Kidney epithelial cell (primary cell): ENCODE measurements around the gene ITPKC. TPM values are rescaled to one million over a fixed set of nuclear protein-coding genes. Genes with fewer than 3 reads are reported as not detected.

Experiments used
- DNase-seq: peaks from one replicate; pipeline ENCODE4 v3.0.0-alpha.2; 2010; ENCODE audit warnings: low read depth
- H3K27me3 ChIP-seq: 2 replicates; pipeline ENCODE4 v1.6.0; 2011; ENCODE audit warnings: low read length; ENCODE audit not compliant: control insufficient read depth, insufficient read depth
- H3K36me3 ChIP-seq: 2 replicates; pipeline ENCODE4 v1.5.1; 2011; ENCODE audit warnings: low read length; ENCODE audit not compliant: control insufficient read depth, insufficient read depth
- H3K4me3 ChIP-seq: 2 replicates; pipeline ENCODE4 v1.5.1; 2011; ENCODE audit warnings: low read depth, mild to moderate bottlenecking, control low read depth, low read length
- total RNA-seq: library from RNA; depleted of rRNA; stranded (reverse); fragments of >200 nt; gene quantifications from 2 replicates; pipeline ENCODE4 v1.2.3, GENCODE V29; 2015
- TF ChIP-seq, protein P1 (sequence below): IDR thresholded peaks from 2 replicates; pipeline ENCODE4 v1.5.1; 2011; ENCODE audit warnings: mild to moderate bottlenecking, moderate library complexity, low read length, control low read depth, inconsistent platforms; ENCODE audit not compliant: insufficient read depth, poor library complexity, severe bottlenecking

ITPKC gene
- total RNA-seq, 1 donor from 2014 or later, result 25.8 TPM

GRCh38 chr19:40785526-40785925, 68.6 kb downstream of the ITPKC start:
- Histone ChIP-seq H3K27me3 (no peaks in the 10 kb centered on the region), H3K36me3 (no peaks in the 10 kb centered on the region), H3K4me3 (no peak overlapping the region)
- TF ChIP-seq, protein P1, sequence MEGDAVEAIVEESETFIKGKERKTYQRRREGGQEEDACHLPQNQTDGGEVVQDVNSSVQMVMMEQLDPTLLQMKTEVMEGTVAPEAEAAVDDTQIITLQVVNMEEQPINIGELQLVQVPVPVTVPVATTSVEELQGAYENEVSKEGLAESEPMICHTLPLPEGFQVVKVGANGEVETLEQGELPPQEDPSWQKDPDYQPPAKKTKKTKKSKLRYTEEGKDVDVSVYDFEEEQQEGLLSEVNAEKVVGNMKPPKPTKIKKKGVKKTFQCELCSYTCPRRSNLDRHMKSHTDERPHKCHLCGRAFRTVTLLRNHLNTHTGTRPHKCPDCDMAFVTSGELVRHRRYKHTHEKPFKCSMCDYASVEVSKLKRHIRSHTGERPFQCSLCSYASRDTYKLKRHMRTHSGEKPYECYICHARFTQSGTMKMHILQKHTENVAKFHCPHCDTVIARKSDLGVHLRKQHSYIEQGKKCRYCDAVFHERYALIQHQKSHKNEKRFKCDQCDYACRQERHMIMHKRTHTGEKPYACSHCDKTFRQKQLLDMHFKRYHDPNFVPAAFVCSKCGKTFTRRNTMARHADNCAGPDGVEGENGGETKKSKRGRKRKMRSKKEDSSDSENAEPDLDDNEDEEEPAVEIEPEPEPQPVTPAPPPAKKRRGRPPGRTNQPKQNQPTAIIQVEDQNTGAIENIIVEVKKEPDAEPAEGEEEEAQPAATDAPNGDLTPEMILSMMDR, result no peak
- no peak for DNase-seq

DNA sequence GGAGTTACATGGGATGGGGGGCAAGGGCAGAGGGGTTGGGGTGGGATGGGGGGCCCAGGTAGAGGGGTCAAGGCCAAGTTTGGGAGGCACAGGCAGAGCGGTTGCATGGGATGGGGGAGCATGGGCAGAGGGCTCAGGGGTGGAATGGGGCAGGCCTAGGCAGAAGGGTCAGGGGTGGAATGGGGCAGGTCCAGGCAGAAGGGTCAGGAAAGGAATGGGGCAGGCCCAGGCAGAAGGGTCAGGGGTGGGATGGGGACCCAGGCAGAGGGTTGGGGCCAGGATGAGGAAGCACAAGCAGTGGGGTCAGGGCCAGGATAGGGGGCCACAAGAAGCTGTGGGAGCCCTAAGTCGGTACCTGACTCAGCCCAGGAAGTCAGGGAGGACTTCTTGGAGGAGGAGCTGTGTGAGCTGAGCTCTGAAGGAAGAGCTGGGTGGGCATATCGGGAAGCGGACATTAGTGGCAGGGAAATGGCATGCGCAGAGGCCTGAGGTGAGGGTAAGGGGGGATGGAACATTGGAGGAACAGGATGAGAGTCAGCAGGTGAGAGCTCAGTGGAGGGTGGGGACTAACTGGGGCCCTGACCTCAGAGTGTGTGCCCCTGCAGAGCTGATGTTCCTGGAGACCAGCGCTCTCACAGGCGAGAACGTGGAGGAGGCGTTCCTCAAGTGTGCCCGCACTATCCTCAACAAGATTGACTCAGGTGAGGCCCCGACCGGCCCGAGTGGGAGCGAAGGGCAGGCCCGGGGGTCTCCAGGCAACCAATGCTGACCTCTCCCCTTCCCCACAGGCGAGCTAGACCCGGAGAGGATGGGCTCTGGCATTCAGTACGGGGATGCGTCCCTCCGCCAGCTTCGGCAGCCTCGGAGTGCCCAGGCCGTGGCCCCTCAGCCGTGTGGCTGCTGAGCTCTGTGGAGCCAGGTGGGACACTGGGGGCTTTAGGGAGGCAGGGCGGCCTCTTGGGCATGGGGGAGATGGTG, 69.4 kb downstream of the ITPKC start:
- TF ChIP-seq, protein P1, result no peak
- no peak overlapping the region for H3K4me3 ChIP-seq
- no peaks in the 10 kb centered on the region for H3K36me3 ChIP-seq
- no peaks in the 10 kb centered on the region for H3K27me3 ChIP-seq
- DNase-seq, result no peak

Other genes starting within 250 kb of the ITPKC start
- gene SHKBP1, start 140.2 kb upstream of the ITPKC start, total RNA-seq, result 105 and 142 TPM in 2 replicates
- gene LTBP4, start 115.7 kb upstream of the ITPKC start, total RNA-seq, result 89.3 and 98.3 TPM in 2 replicates
- gene NUMBL, start 26.5 kb upstream of the ITPKC start, total RNA-seq, result 12.6 and 20.0 TPM in 2 replicates
- 20.0 and 30.4 TPM in 2 replicates for gene COQ8B, start 226 bp upstream of the ITPKC start, total RNA-seq
- gene ACTMAP, start 33.4 kb downstream of the ITPKC start, total RNA-seq, result 7.2 and 8.8 TPM in 2 replicates
- gene SNRPA, start 34.1 kb downstream of the ITPKC start, total RNA-seq, result 84.4 and 110 TPM in 2 replicates
- not detected in 2 replicates for gene MIA, start 58.4 kb downstream of the ITPKC start, total RNA-seq
- 23.0 and 35.3 TPM in 2 replicates for gene RAB4B, start 61.1 kb downstream of the ITPKC start, total RNA-seq
- 99.9 and 102 TPM in 2 replicates for gene EGLN2, start 82.1 kb downstream of the ITPKC start, total RNA-seq
- gene CYP2A6, start 133.3 kb downstream of the ITPKC start, total RNA-seq, result not detected in 2 replicates
- not detected in 2 replicates for gene CYP2A7, start 165.1 kb downstream of the ITPKC start, total RNA-seq